Gastroesophageal sphincter (tissue), 4 donors: ENCODE measurements around the gene MOCS3. TPM values are rescaled to one million over a fixed set of nuclear protein-coding genes. Genes with fewer than 3 reads are reported as not detected.

Source experiments
- ATAC-seq: fragments of 150-250 bp; one replicate; pipeline ENCODE4 v1.9.1; 2016; ENCODE audit warnings: mild to moderate bottlenecking, moderate library complexity
- H3K27ac ChIP-seq, 4 donors: fragments of 200-600 bp; sonication (generic) in 3 of 4; 1 replicate in 3 of 4; 2 replicates in 1 of 4; pipeline ENCODE4 v1.5.1; 2016 to 2019
- H3K27me3 ChIP-seq: fragments of 200-600 bp; sonication (generic); one replicate; pipeline ENCODE4 v1.5.1; 2019
- H3K36me3 ChIP-seq, 2 donors: fragments of 200-600 bp; sonication (generic); one replicate each; pipeline ENCODE4 v1.5.1; 2019; ENCODE audit warnings: control low read depth in 1 of 2
- H3K4me1 ChIP-seq, 3 donors: fragments of 200-600 bp; sonication (generic); 1 replicate in 2 of 3; 2 replicates in 1 of 3; pipeline ENCODE4 v1.5.1; 2016 to 2019; ENCODE audit warnings: control low read depth in 2 of 3
- H3K4me3 ChIP-seq, 2 donors: fragments of 200-600 bp; sonication (generic); one replicate each; pipeline ENCODE4 v1.5.1; 2019; ENCODE audit warnings: mild to moderate bottlenecking in 1 of 2, moderate library complexity in 1 of 2
- H3K9me3 ChIP-seq, 3 donors: fragments of 200-600 bp; sonication (generic); one replicate each; pipeline ENCODE4 v1.5.1; 2017 to 2019; ENCODE audit warnings: control low read depth in 2 of 3
- EP300 ChIP-seq: sonication (generic); formaldehyde crosslinking; IDR thresholded peaks from one replicate; pipeline ENCODE4 v1.6.1; 2017; ENCODE audit warnings: antibody characterized with exemption, mild to moderate bottlenecking
- POLR2A ChIP-seq, 2 donors: fragments of 450-650 bp; IDR thresholded peaks; one replicate each; pipeline ENCODE4 v1.6.1; 2017; ENCODE audit warnings: antibody characterized with exemption in 2 of 2, mild to moderate bottlenecking in 2 of 2, moderate library complexity in 1 of 2
- POLR2AphosphoS5 ChIP-seq: sonication (generic); formaldehyde crosslinking; IDR thresholded peaks from one replicate; pipeline ENCODE4 v1.6.1; 2017; ENCODE audit warnings: antibody characterized with exemption
- WGBS, 2 donors: methylation state at CpG; one replicate each; pipeline ENCODE4 v1.1.5; 2018; ENCODE audit warnings: low coverage in 1 of 2; 5-methylcytosine and 5-hydroxymethylcytosine counted together
- total RNA-seq, 4 donors: library from RNA; depleted of rRNA; stranded (reverse); fragments of >200 nt; gene quantifications; one replicate each; pipeline ENCODE4 v1.1.0, GENCODE V29; 2016
- TF ChIP-seq, protein P1 (sequence below), 4 experiments: fragments of 200-600 bp in 2 of 4; fragments of 450-650 bp in 2 of 4; sonication (generic) in 1 of 4; IDR thresholded peaks; one replicate each; pipeline ENCODE4 v1.5.1; 2017 to 2019; ENCODE audit warnings: antibody characterized with exemption in 4 of 4, mild to moderate bottlenecking in 2 of 4, moderate library complexity in 2 of 4

MOCS3 gene
- total RNA-seq, 4 donors from 2014 or later = 4.2 to 6.1 (median 5.4) TPM

DNA sequence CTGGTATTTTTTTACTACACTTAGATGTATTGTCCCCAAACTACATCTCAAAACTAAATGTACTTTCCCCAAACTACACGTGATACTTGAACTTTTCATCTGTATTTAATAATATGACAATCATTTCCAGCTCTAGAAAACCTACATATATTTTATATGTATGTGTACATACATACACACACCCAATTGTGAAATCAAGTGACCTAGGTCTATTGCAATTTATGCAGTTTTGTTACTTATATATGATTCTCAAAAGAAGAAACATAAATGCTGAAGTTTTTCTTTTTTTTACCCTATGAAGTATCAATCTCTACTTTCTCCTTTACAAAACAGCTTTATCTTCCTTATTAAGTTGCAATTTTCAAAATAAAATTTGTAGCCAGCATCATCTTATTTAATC, 32.1 kb upstream of the MOCS3 start:
- WGBS, 2 donors = 0 to 19% methylated on average over 1 of the region's 1 CpG
- ATAC-seq = no peak
- no peaks in the 10 kb centered on the region for H3K27me3 ChIP-seq
- no peaks in the 10 kb centered on the region for H3K9me3 ChIP-seq
- TF ChIP-seq POLR2AphosphoS5 = no peak
- TF ChIP-seq, protein P1, sequence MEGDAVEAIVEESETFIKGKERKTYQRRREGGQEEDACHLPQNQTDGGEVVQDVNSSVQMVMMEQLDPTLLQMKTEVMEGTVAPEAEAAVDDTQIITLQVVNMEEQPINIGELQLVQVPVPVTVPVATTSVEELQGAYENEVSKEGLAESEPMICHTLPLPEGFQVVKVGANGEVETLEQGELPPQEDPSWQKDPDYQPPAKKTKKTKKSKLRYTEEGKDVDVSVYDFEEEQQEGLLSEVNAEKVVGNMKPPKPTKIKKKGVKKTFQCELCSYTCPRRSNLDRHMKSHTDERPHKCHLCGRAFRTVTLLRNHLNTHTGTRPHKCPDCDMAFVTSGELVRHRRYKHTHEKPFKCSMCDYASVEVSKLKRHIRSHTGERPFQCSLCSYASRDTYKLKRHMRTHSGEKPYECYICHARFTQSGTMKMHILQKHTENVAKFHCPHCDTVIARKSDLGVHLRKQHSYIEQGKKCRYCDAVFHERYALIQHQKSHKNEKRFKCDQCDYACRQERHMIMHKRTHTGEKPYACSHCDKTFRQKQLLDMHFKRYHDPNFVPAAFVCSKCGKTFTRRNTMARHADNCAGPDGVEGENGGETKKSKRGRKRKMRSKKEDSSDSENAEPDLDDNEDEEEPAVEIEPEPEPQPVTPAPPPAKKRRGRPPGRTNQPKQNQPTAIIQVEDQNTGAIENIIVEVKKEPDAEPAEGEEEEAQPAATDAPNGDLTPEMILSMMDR (IDR thresholded peaks at IDR 0.05) = no peak
- TF ChIP-seq EP300 = no peak
- no peak for TF ChIP-seq POLR2A (IDR thresholded peaks at IDR 0.05)
- no peak overlapping the region for H3K27ac ChIP-seq
- peaks cover 7 to 86% (median 32%) of the 10 kb centered on the region in 3 donors for H3K4me1 ChIP-seq
- no peak overlapping the region for H3K4me3 ChIP-seq
- H3K36me3 ChIP-seq = peaks cover 0 to 5% of the 10 kb centered on the region in 2 donors

DNA sequence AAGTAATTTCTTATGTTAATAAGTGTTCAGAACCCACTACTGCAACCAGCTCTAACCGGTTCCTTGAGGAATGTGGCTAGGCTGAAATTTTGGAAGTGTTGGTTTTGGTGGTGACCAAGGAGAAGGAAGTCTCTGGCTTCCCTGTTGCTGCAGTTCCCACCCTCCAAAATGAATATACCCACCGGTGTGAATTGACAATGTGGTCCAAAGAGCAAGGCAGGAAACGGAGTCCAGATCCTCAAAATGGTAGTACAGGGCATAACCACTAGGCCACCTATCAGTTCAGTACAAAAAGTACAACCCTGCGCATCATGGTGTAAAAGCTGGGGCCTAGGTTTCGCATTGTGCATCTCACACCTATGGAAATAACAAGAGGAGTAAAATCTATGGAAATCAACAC, 30.1 kb upstream of the MOCS3 start:
- ATAC-seq = no peak
- Histone ChIP-seq H3K9me3 (no peaks in the 10 kb centered on the region), H3K4me3 (peak overlapping the region in 1 of 2 donors; percentile 90), H3K4me1 (peaks cover 7 to 75% (median 29%) of the 10 kb centered on the region in 3 donors), H3K27ac (peak overlapping the region in 1 of 4 donors; percentile 6), H3K27me3 (no peaks in the 10 kb centered on the region), H3K36me3 (peaks cover 0 to 7% of the 10 kb centered on the region in 2 donors)
- no peak for TF ChIP-seq EP300
- TF ChIP-seq, protein P1 (IDR thresholded peaks at IDR 0.05) = peak in 1 of 4 experiments; percentile 9
- 61 to 78% methylated on average over 4 to 5 of the region's 5 CpGs for WGBS, 2 donors

GRCh38 chr20:50929299-50930138, 29.1 kb upstream of the MOCS3 start:
- peaks cover 0 to 16% of the 10 kb centered on the region in 2 donors for H3K36me3 ChIP-seq
- peak; percentile 62 for ATAC-seq
- no peaks in the 10 kb centered on the region for H3K27me3 ChIP-seq
- peak overlapping the region in 3 of 4 donors; percentile 97 to 99 (median 98) for H3K27ac ChIP-seq
- no peak for TF ChIP-seq EP300
- TF ChIP-seq, protein P1 (IDR thresholded peaks at IDR 0.05) = peak; percentile 58 to 89 (median 88)
- TF ChIP-seq POLR2A (IDR thresholded peaks at IDR 0.05) = no peak
- peak; percentile 68 for TF ChIP-seq POLR2AphosphoS5
- peak overlapping the region; percentile 90 to 100 for H3K4me3 ChIP-seq
- WGBS, 2 donors = 8 to 19% methylated on average over 6 to 13 of the region's 13 CpGs
- H3K4me1 ChIP-seq = peaks cover 3 to 65% (median 20%) of the 10 kb centered on the region in 3 donors
- no peaks in the 10 kb centered on the region for H3K9me3 ChIP-seq

- H3K4me3 ChIP-seq = peak overlapping the region; percentile 90 to 100
- TF ChIP-seq POLR2A (IDR thresholded peaks at IDR 0.05) (no peak), EP300 (no peak)
- WGBS, 2 donors = 5% methylated on average over 2 of the region's 79 CpGs; no CpG with 5 or more reads in 1 of the 2 donors
- no peaks in the 10 kb centered on the region for H3K9me3 ChIP-seq
- ATAC-seq = no peak
- H3K4me1 ChIP-seq = peaks cover 3 to 57% (median 19%) of the 10 kb centered on the region in 3 donors
- peaks cover 0 to 24% of the 10 kb centered on the region in 2 donors for H3K36me3 ChIP-seq
- H3K27ac ChIP-seq = peak overlapping the region; percentile 65 to 99 (median 98)
- no peaks in the 10 kb centered on the region for H3K27me3 ChIP-seq
Observed at GRCh38 chr20:50930139-50930975, 28.3 kb upstream of the MOCS3 start.

DNA sequence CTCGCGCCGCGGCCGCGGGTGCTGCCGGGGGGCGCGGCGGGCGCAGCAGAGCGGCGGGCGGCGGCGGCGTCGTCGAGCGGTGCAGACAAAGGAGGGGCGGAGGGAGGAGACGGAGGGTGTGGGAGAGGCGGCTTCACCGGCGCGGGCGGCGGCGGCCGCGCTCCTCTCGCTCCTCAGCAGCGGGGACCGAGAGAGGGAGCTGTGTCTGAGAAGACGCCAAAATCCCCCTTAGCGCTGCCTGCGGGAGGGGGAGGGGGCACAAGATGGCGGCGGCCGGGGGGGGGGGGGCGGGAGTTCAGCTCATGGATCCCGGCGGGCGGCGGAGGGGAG, 27.7 kb upstream of the MOCS3 start:
- Histone ChIP-seq H3K4me3 (peak overlapping the region; percentile 90), H3K9me3 (no peaks in the 10 kb centered on the region), H3K27ac (peak overlapping the region; percentile 97 to 99 (median 98)), H3K36me3 (peaks cover 0 to 30% of the 10 kb centered on the region in 2 donors), H3K27me3 (no peaks in the 10 kb centered on the region), H3K4me1 (peaks cover 3 to 51% (median 15%) of the 10 kb centered on the region in 3 donors)
- TF ChIP-seq POLR2A (IDR thresholded peaks at IDR 0.05) = no peak
- TF ChIP-seq EP300 = no peak
- TF ChIP-seq POLR2AphosphoS5 = no peak
- TF ChIP-seq, protein P1 (IDR thresholded peaks at IDR 0.05) = no peak
- whole genome bisulfite sequencing, 2 donors = no CpG with 5 or more reads among the region's 45 CpGs
- peak; percentile 24 for ATAC-seq
